Endothelial cell (in vitro differentiated cells): ENCODE measurements around the gene MYH7B. TPM values are rescaled to one million over a fixed set of nuclear protein-coding genes. Genes with fewer than 3 reads are reported as not detected.
A peak's percentile ranks its signal among the peaks of the same experiment; 100 is the strongest.

Experiments used
- DNase-seq: peaks from one replicate; pipeline ENCODE4 v3.0.0; 2021; ENCODE audit warnings: low spot score
- H3K27ac Mint-ChIP-seq: one replicate; pipeline ENCODE4 v1.8.0; 2021; ENCODE audit warnings: mixed read lengths, inconsistent platforms; ENCODE audit not compliant: unreplicated experiment
- H3K27me3 Mint-ChIP-seq: one replicate; pipeline ENCODE4 v1.8.0; 2021; ENCODE audit warnings: mild to moderate bottlenecking, moderate library complexity, mixed read lengths, inconsistent platforms; ENCODE audit not compliant: unreplicated experiment
- H3K36me3 Mint-ChIP-seq: one replicate; pipeline ENCODE4 v1.8.0; 2021; ENCODE audit warnings: mild to moderate bottlenecking, low read depth, mixed read lengths, inconsistent platforms; ENCODE audit not compliant: unreplicated experiment
- H3K4me1 Mint-ChIP-seq: one replicate; pipeline ENCODE4 v1.8.0; 2021; ENCODE audit warnings: mild to moderate bottlenecking, mixed read lengths, inconsistent platforms; ENCODE audit not compliant: unreplicated experiment
- H3K4me3 Mint-ChIP-seq: one replicate; pipeline ENCODE4 v1.8.0; 2021; ENCODE audit warnings: mild to moderate bottlenecking, mixed read lengths, inconsistent platforms; ENCODE audit not compliant: unreplicated experiment
- H3K9me3 Mint-ChIP-seq: one replicate; pipeline ENCODE4 v1.8.0; 2021; ENCODE audit warnings: mixed read lengths, inconsistent platforms; ENCODE audit not compliant: unreplicated experiment
- total RNA-seq: library from RNA; stranded (reverse); fragmentation: NEBNext Ultra II Directional; extraction: Animal tissue kit (Norgen Biotek cat#: 25700); gene quantifications from one replicate; pipeline ENCODE4 v1.2.1, GENCODE V29; 2021; ENCODE audit not compliant: unreplicated experiment
- TF ChIP-seq, protein P1 (sequence below): fragments of 200-600 bp; sonication (generic); IDR thresholded peaks from one replicate; pipeline ENCODE4 v1.5.0; 2021; ENCODE audit warnings: antibody characterized with exemption; ENCODE audit not compliant: unreplicated experiment

MYH7B gene
- total RNA-seq, 1 donor from 2014 or later = 0.51 TPM

DNA sequence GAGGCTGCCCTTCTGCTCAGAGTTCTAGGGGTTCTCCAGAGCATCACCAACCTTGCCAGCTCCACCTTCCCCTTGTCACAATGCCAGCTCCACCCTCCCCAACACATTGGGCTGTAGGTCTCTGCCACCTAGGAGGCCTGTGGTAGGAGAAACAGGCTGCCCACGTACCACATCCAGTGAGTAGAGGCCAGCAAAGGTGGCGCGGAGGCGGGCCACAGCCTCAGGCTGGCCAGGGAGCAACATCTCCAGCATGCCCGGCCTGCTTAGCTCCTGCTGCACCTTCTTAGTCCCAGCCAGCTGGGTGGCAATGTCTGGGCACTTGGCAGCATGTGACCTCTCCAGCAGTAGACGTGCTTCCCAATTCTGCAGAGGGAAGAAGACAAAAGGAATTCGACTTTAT is 23.9 kb upstream of the MYH7B start:
- Mint-ChIP-seq H3K4me1 (no peaks in the 10 kb centered on the region), H3K9me3 (no peaks in the 10 kb centered on the region), H3K27ac (no peak overlapping the region), H3K4me3 (peak overlapping the region; percentile 17), H3K27me3 (peaks cover 5% of the 10 kb centered on the region), H3K36me3 (peaks cover 52% of the 10 kb centered on the region)
- TF ChIP-seq, protein P1, sequence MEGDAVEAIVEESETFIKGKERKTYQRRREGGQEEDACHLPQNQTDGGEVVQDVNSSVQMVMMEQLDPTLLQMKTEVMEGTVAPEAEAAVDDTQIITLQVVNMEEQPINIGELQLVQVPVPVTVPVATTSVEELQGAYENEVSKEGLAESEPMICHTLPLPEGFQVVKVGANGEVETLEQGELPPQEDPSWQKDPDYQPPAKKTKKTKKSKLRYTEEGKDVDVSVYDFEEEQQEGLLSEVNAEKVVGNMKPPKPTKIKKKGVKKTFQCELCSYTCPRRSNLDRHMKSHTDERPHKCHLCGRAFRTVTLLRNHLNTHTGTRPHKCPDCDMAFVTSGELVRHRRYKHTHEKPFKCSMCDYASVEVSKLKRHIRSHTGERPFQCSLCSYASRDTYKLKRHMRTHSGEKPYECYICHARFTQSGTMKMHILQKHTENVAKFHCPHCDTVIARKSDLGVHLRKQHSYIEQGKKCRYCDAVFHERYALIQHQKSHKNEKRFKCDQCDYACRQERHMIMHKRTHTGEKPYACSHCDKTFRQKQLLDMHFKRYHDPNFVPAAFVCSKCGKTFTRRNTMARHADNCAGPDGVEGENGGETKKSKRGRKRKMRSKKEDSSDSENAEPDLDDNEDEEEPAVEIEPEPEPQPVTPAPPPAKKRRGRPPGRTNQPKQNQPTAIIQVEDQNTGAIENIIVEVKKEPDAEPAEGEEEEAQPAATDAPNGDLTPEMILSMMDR = no peak
- no peak for DNase-seq

DNA sequence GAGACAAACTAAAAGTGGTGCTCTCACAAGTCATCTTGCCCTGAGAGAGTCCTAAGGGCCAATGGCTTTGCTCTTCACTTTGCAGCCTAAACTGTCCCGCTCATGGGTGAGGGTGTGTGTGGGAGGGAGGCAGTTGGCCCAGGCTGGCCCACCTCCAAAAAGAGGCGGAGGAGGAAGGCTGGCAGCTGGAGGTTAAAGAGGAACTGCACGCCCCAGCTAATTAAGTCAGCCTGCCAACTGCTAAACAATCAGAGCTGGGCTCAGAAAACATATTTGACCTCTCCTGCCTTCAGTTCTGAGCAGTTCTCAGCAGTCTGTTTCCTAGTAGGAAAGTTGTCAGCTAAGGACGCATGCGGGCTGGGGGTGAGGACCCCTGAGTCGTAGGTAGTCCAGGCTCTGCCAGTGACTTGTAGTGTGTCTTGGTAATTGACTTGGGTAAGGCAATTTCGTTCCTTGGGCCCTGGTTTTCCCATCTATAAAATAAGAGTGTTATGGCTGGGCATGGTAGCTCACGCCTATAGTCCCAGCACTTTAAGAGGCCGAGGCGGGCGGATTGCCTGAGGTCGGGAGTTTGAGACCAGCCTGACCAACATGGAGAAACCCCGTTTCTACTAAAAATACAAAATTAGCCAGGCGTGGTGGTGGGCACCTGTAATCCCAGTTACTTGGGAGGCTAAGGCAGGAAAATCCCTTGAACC is 17.1 kb upstream of the MYH7B start:
- DNase-seq = no peak
- TF ChIP-seq, protein P1 = no peak
- Mint-ChIP-seq H3K4me3 (no peak overlapping the region), H3K4me1 (no peaks in the 10 kb centered on the region), H3K9me3 (no peaks in the 10 kb centered on the region), H3K27ac (no peak overlapping the region), H3K36me3 (peaks cover 21% of the 10 kb centered on the region), H3K27me3 (no peaks in the 10 kb centered on the region)

DNA sequence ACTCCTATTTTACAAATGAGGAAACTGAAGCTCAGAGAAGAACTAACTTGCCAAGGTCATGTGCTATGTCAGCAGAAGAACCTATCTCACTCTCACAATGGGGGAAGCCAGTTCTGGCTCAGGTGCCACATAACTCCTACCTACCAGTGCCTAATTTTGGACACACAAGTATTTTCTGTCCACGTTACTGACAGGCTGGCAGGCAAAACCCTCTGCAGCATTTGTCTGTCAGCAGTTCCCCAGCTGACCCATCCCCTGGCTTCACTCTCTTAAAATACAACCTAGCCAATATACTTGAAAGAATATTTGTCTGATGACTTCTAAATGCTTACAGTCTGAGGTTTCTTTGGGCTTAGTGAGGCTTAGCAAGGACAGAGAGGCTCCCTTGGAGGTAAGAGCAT is 15.6 kb upstream of the MYH7B start:
- no peaks in the 10 kb centered on the region for H3K27me3 Mint-ChIP-seq
- H3K27ac Mint-ChIP-seq = no peak overlapping the region
- H3K9me3 Mint-ChIP-seq = no peaks in the 10 kb centered on the region
- H3K36me3 Mint-ChIP-seq = peaks cover 14% of the 10 kb centered on the region
- no peak overlapping the region for H3K4me3 Mint-ChIP-seq
- DNase-seq = no peak
- H3K4me1 Mint-ChIP-seq = no peaks in the 10 kb centered on the region
- TF ChIP-seq, protein P1 = no peak

DNA sequence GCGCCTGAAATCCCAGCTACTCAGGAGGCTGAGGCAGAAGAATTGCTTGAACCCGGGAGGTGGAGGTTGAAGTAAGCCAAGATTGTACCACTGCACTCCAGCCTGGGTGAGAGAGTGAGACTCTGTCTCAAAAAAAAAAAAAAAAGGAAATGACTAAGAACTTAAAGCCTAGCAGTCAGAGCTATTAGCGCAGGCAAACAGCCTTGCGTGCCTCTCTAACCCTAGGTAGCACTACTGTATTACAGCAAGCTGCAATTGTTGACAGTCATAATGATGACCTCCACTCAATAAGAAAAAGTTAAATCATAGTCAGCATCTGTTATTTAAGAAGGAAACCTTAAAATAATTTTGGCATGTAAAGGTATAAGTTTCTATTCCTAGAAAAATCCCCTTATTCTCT is 14.4 kb upstream of the MYH7B start:
- TF ChIP-seq, protein P1 = no peak
- Mint-ChIP-seq H3K36me3 (peaks cover 17% of the 10 kb centered on the region), H3K4me1 (no peaks in the 10 kb centered on the region), H3K4me3 (no peak overlapping the region), H3K9me3 (no peaks in the 10 kb centered on the region), H3K27me3 (peaks cover 4% of the 10 kb centered on the region), H3K27ac (no peak overlapping the region)
- no peak for DNase-seq

DNA sequence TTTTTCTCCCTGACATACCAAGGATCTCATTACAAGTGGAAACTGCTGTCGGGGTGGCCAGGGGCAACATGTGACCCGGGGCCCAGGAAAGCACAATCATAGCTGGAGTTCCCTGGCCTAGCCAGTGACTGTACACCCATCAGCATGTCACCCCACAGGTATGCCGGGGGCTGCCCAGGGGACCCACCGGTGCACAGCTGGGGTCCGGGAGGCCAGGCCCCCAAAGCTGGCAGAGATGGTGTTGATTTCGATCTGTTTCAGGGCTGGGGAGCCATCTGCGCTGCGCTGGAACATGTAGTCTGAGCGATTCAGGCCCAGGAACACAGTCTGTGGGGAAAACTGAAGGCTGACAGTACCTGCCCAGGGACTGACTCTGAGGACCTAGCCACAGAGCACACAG is 13.4 kb upstream of the MYH7B start:
- no peak overlapping the region for H3K4me3 Mint-ChIP-seq
- H3K9me3 Mint-ChIP-seq = no peaks in the 10 kb centered on the region
- DNase-seq = no peak
- H3K4me1 Mint-ChIP-seq = no peaks in the 10 kb centered on the region
- peaks cover 18% of the 10 kb centered on the region for H3K36me3 Mint-ChIP-seq
- no peak overlapping the region for H3K27ac Mint-ChIP-seq
- TF ChIP-seq, protein P1 = no peak
- H3K27me3 Mint-ChIP-seq = peaks cover 4% of the 10 kb centered on the region
